Fibroblast of skin of right quadriceps (primary cell): ENCODE results near the gene PTAFR.

ENCODE experiments used
- DNase-seq: peaks from one replicate; pipeline ENCODE4 v3.0.0-alpha.2; 2013

The PTAFR gene

GRCh38 chr1:28175955-28176485 is 470 bp downstream of the PTAFR start:
- no peak for DNase-seq

GRCh38 chr1:28173980-28174297 is 2.6 kb downstream of the PTAFR start:
- no peak for DNase-seq

- DNase-seq = no peak
Measured at GRCh38 chr1:28173151-28173979, 3.1 kb downstream of the PTAFR start.

GRCh38 chr1:28172713-28173150 is 3.8 kb downstream of the PTAFR start:
- DNase-seq = no peak

- no peak for DNase-seq
Measured at GRCh38 chr1:28171246-28171645, 5.2 kb downstream of the PTAFR start.

- DNase-seq = no peak
Measured at GRCh38 chr1:28170001-28170596, 6.4 kb downstream of the PTAFR start.

GRCh38 chr1:28163496-28164161 is 12.9 kb downstream of the PTAFR start:
- DNase-seq = no peak

GRCh38 chr1:28162151-28162550 is 14.3 kb downstream of the PTAFR start:
- DNase-seq = no peak

- DNase-seq = no peak
Measured at GRCh38 chr1:28161751-28162150, 14.7 kb downstream of the PTAFR start.

GRCh38 chr1:28160782-28161266 is 15.7 kb downstream of the PTAFR start:
- peak; percentile 18 for DNase-seq

- DNase-seq = no peak
Measured at GRCh38 chr1:28159680-28160079, 16.8 kb downstream of the PTAFR start.

GRCh38 chr1:28159243-28159642 is 17.2 kb downstream of the PTAFR start:
- DNase-seq = no peak

- DNase-seq = no peak
Measured at GRCh38 chr1:28157894-28158293, 18.6 kb downstream of the PTAFR start.

GRCh38 chr1:28156821-28157220 is 19.7 kb downstream of the PTAFR start:
- no peak for DNase-seq

- no peak for DNase-seq
Measured at GRCh38 chr1:28155628-28156027, 20.9 kb downstream of the PTAFR start.

GRCh38 chr1:28154078-28154594 is 22.4 kb downstream of the PTAFR start:
- DNase-seq = no peak

- DNase-seq = no peak
Measured at GRCh38 chr1:28150125-28150780, 26.2 kb downstream of the PTAFR start.

- no peak for DNase-seq
Measured at GRCh38 chr1:28148880-28149195, 27.7 kb downstream of the PTAFR start.

GRCh38 chr1:28147264-28148094 is 29.0 kb downstream of the PTAFR start:
- no peak for DNase-seq

GRCh38 chr1:28145728-28146127 is 30.8 kb downstream of the PTAFR start:
- DNase-seq = no peak

- DNase-seq = peak; percentile 13
Measured at GRCh38 chr1:28144203-28145135, 32.0 kb downstream of the PTAFR start.
